Hippocampal formation (tissue), 2 donors: ENCODE results near the gene ENSA.
"Not testable (repeated sequence)": the region's sequence is repeated elsewhere in the genome, so short reads cannot be mapped to it uniquely, and the experiment has no call there.

Experiments used
- DNase-seq, 2 donors: peaks; one replicate each; lab custom pipeline; 2025; lab: John Stamatoyannopoulos, UW

The ENSA gene

GRCh38 chr1:150629115-150629928, at the start of gene ENSA:
Gene ENSA (minus strand): TSS chr1:150629612. CDS start chr1:150629470, 142 bp downstream.
- peak; percentile 96 to 97 for DNase-seq

- no peak for DNase-seq
These were observed 49.6 kb upstream of the ENSA start for GRCh38 chr1:150678988-150679387.

- DNase-seq: no peak
These were observed 45.5 kb upstream of the ENSA start for GRCh38 chr1:150674881-150675280.

GRCh38 chr1:150663321-150663720, 33.9 kb upstream of the ENSA start:
- DNase-seq: no peak

GRCh38 chr1:150662811-150663210, 33.4 kb upstream of the ENSA start:
- DNase-seq: no peak

- DNase-seq: no peak
These were observed 31.7 kb upstream of the ENSA start for GRCh38 chr1:150661156-150661555.

GRCh38 chr1:150660584-150660983, 31.2 kb upstream of the ENSA start:
- no peak for DNase-seq

- not testable (repeated sequence) for DNase-seq
These were observed 27.7 kb upstream of the ENSA start for GRCh38 chr1:150657064-150657463.

- DNase-seq: not testable (repeated sequence)
These were observed 25.2 kb upstream of the ENSA start for GRCh38 chr1:150654635-150655034.

GRCh38 chr1:150650193-150650592, 20.8 kb upstream of the ENSA start:
- DNase-seq: no peak

- no peak for DNase-seq
These were observed 20.1 kb upstream of the ENSA start for GRCh38 chr1:150649441-150650075.

- DNase-seq: no peak
These were observed 12.9 kb upstream of the ENSA start for GRCh38 chr1:150642296-150642695.

GRCh38 chr1:150641126-150641815, 11.9 kb upstream of the ENSA start:
- not testable (repeated sequence) for DNase-seq

- not testable (repeated sequence) for DNase-seq
These were observed 9.0 kb upstream of the ENSA start for GRCh38 chr1:150638430-150638829.

- DNase-seq: not testable (repeated sequence)
These were observed 5.6 kb upstream of the ENSA start for GRCh38 chr1:150634839-150635622.

GRCh38 chr1:150628766-150629114, 672 bp downstream of the ENSA start:
- DNase-seq: no peak

- no peak for DNase-seq
These were observed 1.5 kb downstream of the ENSA start for GRCh38 chr1:150627826-150628410.

- DNase-seq: peak in 1 of 2 donors; percentile 75
These were observed 3.3 kb downstream of the ENSA start for GRCh38 chr1:150626150-150626549.

- not testable (repeated sequence) for DNase-seq
These were observed 4.9 kb downstream of the ENSA start for GRCh38 chr1:150624546-150624945.

GRCh38 chr1:150624134-150624533, 5.3 kb downstream of the ENSA start:
- DNase-seq: not testable (repeated sequence)

GRCh38 chr1:150622303-150622975, 7.0 kb downstream of the ENSA start:
- no peak for DNase-seq
